GM21737 (cell line): ENCODE results near the gene STK10.

Source experiments
- ATAC-seq: cut with Tn5 transposase; IDR thresholded peaks from one replicate; pipeline ENCODE4 v1.9.1; 2021; ENCODE audit warnings: mild to moderate bottlenecking, moderate library complexity; ENCODE audit not compliant: unreplicated experiment

The STK10 gene

DNA sequence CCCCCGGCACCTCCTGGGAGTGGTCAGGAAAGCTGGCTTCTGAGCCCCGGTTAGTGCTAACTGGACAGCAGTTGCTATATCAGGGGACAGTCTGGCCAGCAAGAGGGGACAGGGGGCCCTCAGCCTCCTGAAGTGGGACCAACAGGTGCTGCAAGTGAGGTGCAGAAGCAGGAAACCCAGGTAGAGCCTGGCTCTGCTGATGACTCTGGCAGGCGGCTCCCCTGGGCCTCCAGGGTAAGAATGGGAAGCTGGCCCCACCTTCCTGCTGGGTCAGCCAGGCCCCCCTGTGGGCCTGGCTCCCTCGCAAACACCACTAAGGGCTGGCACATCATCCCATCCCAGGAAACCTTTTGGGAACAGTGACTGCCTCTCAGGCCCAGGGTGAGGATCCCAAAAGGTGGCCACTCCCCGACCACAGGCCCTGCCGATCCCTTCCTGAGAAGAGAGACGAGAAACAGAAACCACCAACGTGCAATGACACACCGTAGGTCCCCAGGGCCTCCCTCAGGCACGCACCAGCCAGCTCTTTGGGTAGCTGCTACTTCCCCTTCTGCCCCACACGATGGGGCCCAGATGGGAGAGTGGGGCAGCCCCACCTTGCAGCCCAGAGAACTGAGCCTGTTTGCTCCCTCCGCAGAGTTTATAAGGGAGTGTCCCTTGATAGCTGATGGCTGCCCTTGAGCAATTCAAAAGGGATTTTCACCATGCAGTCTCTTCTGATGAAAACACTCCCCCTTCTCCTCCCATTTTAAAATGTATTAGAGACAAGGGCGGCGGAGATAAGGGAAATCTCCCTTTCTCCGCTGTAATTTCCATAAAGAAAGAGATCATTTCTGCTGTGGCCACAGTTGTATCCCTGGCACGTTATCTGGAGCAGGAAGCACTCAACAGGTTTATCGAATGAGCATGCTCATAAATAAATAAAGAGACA lies 76.8 kb downstream of the STK10 start:
- peak; percentile 82 for ATAC-seq

DNA sequence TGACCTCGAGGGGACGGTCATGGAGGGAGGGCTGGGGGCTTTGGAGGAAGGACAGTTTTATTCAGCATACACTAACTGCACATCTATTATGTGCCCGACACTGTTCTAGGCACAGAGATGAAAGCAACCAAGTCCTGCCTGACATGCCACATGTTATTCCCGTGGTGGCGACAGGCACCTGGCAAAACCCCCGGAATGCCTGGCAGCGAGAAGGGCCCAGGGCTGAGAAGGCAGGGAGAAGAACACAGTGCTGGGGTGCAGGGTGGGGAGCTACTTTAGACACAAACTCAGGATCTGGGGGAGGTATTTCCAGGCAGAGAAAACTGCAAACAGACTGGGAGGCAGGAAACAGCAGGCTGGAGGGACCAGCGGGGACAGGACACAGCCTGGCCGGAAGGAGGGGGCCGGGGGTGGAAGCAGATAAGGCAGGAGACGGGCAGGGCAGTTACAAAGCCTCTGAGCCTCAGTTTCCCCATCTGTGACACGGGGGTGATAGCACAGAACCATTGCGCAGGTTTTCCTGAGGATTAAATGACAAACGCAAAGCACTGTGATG lies 77.7 kb downstream of the STK10 start:
- no peak for ATAC-seq

DNA sequence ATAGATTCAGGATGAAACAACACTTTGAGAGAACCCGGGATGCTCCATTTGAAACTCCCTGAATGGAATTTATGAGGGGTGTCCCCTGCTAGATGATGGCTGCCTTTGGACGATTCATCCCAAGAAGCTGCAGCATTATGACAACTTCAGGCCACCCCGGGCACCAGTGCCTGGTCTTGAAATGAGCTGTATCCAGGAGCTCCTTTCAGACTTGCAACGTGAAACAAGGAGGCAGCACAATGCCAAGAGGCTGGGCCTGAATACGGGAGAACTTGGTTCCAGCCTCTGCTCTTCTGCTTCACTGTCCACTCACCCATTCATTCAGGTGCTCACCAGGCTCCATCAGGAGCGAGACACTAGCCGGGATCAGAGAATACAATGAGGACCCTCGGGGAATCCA lies 78.3 kb downstream of the STK10 start:
- ATAC-seq, result no peak

DNA sequence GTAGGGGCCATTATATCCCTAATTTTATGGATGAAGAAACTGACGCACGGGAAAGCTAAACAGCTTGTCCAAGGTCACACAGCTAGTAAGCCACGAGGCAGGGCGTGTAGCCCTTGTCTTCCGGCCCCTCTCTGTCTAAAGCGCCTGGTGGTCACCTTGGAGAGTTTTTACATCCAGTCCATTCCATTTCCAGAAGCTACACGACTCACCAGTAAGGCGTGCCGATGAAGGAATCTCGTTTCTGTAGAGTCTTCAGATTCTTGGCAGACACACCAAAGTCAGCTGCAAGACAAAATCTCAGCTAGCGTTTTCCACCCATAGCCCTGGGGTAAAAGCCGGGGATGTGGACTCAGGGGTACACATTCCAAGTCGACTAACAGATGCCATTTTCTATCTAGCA lies 80.5 kb downstream of the STK10 start:
- ATAC-seq, result no peak

DNA sequence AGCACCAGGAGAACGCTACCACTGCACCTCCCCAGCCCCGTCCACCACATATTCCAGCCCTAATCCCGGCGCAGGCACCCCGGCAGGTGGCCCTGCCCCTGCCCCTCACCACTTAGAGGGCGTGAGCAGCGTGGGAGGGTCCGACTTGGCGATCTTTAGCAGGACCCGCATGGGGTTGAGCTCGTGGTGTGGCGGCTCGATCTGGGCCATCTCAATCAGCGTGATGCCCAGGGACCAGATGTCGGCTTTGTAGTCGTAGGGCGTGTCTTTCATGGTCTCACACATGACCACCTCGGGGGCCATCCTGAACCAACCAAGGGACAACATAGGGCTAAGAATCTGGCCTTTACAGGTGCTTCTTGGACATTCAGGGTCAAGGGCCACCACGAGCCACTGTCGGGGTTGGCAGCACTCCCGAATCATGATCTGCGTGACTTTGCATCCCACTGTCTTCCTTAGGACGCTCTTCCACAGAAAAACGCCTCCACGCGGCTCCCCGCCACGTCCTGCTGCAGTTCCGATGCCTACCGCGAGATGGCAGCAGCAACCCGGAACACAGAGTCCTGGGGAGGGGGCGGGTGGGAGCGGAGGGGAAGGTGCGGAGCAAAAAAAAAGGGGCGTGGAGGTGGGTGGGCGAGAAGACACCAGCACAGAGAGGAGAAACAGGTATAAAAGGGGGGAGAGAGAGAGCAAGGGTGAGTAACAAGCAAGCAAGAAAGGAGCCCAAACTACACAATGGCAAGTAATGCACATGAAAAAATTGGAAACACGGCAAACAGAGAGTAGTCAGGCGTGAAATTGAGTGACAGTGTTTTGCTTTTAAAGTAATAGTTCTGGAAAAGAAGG lies 81.3 kb downstream of the STK10 start:
- ATAC-seq, result no peak

DNA sequence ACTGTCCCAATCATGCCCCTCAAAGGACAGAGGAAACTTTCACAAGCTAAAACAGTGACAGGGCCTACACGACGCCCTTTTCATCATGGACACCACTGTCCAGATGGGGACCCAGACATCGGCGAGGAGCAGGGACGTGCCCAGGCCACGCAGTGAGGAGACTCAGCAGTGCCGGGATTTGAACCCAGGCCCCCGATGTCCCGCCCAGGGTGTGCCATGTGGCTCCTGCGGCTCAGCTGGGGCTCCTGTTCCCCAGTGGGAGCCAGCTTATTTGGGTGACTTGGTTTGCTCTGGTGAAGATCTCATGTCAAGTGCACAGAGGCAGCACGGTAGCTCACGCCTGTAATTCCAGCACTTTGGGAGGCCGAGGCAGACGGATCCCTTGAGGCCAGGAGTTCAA lies 82.2 kb downstream of the STK10 start:
- ATAC-seq, result no peak

DNA sequence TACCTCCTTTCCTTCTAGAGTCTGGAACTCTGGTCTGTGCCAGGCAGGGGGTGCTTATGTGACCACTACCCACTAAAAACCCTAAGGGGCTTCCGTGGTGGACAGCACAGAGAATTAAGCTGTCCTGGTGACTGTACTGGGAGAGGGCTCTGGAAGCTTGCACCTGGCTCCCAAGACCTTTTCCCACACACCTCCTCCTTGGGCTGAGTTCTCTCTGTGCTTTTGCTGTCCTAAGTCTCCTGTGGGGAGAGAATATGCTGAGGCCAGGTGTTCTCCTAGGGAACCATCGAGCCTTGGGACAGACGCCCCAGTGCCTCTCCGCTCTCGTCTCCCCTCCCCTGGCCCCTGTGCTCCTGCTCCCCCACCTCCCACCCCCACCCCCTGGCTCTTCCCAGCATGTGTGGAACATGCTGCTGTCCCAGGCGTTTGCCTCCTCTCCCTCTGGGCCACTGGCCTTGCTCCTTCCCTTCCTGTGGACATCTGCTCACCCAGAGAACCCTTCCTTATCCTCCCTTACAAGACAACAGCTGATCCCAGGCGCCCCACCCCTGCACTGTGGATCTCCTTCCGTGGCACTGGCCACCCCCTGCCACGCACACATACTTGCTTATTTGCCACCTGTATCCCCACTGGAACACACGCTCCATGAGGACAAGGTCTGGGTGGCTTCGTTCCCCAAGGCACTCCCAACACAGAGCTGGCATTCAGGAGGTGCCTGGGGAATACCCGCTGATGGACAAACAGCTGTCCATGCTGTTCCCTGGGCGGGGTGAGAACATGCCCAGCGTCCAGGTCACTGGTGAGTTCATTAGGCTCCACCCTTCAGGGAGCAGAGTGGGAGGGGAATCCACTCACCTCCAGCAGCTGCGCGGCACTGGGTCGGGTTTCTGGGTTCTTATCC lies 83.0 kb downstream of the STK10 start:
- ATAC-seq, result no peak

DNA sequence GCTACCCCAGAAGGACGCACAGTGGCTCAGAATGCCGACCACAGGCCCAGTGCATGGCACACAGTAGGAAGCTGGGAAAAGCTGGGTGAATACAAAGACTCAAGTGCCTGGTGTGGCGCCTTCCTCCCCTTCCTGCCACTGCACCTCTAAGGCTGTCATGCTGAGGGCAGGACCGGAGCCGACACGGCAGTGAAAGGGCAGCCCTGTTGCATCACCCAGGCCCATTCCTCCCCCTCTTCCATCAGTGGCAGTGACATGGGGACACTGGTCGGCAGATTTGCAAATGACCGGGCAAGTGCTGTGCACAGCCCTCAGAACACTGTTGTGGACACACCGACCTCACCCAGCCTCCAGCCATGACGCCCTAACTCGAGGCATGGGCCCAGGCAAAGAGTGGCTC lies 84.0 kb downstream of the STK10 start:
- ATAC-seq, result no peak

DNA sequence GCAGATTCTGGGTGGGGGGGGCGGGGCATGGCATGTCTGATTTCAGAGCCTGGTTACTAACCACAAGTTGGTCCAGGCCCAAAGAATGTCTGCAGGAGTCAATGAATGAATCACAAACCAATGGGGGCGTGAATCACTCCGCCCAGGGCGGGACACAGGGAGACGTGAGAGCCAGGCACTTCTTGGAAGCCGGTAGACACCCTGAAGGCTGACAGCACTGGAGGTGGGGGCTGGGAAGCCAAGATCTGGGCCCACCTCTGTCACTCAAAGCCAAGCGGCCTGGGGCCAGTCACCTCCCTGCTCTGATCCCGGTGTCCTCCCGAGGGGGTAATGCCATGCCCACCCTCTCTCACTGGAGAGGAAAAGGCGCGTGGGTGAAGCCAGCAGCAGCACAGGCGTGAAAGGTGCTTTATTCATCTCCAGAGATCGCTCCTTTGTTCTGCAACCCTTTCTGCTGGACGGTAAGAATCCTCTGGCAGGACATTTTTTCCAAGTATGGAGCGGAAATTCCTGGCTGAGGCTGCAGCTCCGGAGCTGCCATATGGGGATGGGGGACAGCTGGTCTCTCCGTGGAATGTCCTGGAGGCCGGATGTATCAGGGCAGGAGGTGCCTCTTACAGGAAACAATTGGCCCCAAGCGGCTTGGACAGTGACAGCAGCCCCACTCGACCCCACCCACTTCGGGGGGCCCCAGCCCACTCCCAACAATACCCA lies 85.0 kb downstream of the STK10 start:
- no peak for ATAC-seq

DNA sequence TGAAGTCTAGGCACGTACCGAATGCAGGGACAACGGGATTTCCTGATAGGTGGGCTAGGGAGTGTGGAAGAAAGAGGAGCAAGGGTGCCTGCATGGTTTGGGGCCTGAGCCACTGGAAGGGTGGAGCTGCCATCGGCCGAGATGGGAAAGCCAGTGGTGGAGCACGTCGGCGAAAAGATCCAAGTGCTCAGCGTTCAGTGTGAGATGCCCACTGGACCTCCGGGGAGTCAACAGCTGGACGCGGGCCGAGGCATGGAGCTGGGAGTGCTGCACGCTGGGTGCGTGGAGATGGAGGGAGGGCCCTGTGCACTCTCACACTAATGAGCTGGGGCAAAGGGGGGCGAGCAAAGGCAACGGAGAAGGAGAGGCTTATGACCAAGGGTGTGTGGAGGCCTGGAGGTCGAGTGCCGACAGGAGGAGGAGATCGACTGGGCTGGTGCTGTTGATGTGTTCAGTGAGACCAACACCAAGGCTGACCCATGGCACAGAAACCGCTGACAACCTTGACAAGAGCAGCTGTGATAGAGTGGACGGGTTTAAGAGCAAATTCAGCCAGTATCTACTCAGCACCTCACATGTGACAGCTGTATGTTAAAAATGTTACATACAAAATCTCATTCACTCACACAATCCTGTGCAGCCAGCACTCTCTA lies 85.7 kb downstream of the STK10 start:
- ATAC-seq, result no peak

DNA sequence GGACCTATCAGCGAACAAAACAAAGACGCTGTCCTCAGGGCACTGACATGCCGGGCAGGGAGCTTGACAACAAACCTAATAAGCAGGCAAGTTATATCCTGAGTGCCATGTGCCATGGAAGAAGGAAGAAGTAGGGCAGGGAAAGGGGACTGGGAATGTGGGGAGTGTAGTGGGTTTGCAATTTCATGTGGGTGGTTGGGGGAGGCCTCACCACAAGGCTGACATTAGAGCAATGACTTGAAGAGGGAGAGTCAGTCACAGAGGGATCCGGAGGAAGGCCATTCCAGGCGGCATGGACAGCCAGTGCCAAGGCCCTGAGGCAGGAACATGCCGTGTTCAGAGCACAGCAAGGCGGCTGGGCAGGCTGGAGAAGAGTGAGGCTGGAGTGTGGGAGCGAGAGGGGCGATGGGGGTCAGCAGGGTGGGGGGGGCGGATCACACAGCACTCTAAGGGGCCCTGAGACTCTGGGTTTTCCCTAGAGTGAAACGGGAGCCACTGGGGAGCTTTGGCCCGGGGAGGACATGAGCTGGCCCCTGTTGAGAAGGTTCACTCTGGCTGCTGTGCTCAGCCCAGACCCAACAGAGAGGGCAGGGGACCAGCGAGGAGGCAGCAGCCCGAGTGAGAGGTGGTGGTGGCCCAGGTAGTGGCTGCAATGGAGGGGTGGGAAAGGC lies 86.3 kb downstream of the STK10 start:
- ATAC-seq, result no peak

DNA sequence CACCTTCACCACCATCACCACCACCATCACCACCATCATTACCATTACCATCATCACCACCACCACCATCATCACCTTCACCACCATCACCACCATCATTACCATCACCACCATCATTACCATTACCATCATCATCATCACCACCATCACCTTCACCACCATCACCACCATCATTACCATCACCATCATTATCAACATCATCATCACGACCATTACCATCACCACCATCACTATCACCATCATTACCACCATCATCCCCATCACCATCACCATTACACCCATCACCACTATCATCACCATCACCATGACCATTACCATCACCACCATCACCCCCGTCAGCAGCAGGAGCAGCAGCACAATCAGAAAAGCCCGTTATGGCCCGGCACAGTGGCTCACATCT lies 89.1 kb downstream of the STK10 start:
- ATAC-seq, result no peak

DNA sequence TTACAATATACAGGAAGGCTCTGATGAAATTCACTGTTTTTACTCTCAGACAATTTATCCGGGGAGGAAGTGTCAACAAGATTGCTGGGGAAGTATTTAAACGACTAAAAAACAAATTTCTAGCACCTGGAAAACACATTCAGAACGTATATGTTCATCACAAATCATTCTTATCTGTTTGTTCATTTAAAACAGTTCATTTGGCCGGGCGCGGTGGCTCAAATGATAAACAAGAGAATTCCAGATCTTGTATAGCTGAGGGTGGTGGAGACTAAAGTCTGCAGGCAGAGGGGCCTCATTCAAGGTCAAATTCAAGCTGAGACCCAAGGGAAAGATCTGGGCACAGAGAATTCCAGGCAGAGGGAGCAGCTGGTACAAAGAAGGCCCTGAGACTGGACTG lies 90.0 kb downstream of the STK10 start:
- ATAC-seq, result no peak

DNA sequence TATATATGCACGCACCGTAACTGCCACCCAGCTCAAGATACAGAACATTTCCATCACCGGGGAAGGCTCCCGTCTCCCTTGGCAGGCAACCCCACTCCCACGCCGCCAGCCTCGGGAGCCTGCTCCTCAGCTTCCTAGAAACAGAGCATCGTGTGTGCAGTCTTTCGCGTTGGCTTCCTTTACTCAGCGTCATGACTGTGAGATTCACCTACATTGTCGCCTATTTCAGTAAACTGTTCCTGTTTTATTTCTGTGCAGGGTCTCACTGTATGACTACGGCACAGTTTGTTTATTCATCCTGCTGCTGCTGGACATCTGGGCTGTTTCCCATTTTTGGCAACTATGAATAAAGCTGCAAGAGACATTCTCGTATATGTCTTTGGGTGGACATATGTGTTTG lies 90.7 kb downstream of the STK10 start:
- no peak for ATAC-seq

DNA sequence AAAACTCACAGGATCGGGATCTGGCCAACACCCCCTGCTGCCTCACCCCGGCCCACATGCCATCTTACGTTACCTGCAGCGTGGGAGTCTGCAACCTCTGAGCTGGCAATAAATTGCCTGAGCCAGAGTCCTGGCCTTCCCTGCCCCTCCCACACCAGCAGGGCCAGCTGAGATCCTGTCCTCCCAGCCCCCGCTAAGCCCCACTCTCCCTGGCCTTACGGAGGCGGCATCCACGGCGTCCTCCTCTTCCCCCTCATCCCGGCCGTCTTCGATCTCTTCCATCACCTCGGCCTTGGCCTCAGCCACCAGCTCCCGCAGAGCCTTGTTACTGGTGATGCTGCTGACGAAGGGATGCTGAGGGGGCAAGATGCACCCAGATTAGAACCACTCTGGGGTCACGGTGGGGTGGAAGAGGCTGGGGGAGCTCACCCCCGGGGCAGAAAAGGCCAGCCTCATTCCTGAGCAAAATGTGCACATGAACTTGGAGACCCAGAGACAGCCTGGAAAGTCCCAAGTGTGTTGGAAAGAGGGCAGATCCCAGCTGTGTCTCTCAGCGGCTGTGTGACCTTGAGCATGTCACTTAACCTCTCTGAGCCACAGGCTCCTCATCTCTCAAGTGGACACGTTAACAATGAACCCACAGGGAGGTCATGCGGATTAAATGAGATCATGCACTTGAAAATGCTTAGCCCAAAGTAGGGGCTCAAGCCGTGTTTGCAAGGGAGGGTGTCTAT lies 91.7 kb downstream of the STK10 start:
- no peak for ATAC-seq

DNA sequence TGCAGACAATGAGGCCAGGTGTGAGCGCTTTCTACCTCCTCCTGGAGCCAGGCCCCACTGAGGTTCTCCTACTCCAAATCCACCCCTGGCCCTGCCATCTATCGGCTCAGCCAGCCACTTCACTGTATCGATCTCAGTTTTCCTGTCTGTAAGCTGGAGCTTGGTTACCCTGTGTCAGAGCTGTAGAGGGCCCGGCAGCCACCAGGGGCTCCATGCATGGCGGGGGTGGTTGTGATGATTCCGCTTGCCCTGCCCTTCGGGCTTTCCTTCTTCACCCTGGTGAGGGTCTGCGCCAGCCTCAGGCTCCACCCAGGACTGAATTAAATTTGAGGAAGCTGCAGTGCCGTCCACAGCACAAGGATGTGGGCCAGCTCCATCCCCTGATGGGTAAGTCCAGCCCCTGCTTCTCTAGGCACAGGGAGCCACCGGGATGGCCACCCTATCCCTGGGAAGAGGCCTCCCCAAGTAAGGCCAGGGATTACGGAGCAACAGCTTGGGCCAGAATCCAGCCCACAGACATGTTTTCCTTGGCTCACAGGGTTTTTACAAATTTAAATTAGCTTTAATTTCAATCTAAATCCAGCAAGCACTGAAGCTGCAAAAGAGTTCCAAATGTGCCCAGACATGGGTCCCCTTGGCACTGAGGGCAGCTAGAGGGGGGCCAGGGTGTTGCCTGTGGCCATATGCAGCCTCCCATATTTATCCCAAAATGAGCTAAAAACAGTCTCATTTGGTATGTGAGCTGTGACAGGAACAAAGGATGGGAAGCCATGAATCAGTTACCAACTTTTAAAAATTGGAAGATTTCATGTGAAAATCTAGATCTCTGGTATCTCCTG lies 92.4 kb downstream of the STK10 start:
- no peak for ATAC-seq

DNA sequence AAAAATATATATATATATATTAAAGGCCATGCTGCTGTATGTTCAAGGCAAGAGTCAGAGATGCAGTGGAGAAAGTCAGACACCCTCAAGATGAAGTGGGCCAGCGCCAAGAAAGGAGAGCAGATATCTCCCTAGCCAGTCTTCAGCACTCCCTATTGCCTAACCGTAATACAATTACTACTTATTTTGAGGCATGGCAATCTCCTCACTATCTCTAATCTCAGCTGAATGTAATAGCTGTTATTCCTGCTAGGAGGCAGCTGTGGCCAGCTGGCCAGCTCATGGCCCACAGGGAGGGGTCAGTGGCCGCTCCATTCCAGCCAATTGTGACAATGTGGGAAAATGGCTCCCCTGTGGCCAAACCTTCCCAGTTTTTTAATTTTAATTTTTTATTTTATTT lies 94.1 kb downstream of the STK10 start:
- no peak for ATAC-seq
